Smooth muscle cell (in vitro differentiated cells): Measurements from ENCODE around the gene TAS2R30. TPM values are rescaled to one million over a fixed set of nuclear protein-coding genes. Genes with fewer than 3 reads are reported as not detected.

Experiments used
- DNase-seq: peaks from one replicate; lab custom pipeline; 2025; ENCODE audit not compliant: unreplicated experiment; lab: John Stamatoyannopoulos, UW
- H2AFZ ChIP-seq: fragments of 200-600 bp; sonication (generic); 2 replicates; pipeline ENCODE4 v1.6.0; 2016; ENCODE audit warnings: antibody characterized with exemption, low read depth, mild to moderate bottlenecking
- H3F3A ChIP-seq: fragments of 200-600 bp; sonication (generic); 2 replicates; pipeline ENCODE4 v1.6.0; 2017; ENCODE audit warnings: antibody characterized with exemption, low read depth
- H3K27ac ChIP-seq: fragments of 200-600 bp; sonication (generic); 2 replicates; pipeline ENCODE4 v1.5.1; 2016; ENCODE audit warnings: low read depth, mild to moderate bottlenecking
- H3K27me3 ChIP-seq: fragments of 200-600 bp; sonication (generic); 2 replicates; pipeline ENCODE4 v1.6.1; 2016; ENCODE audit warnings: low read depth, mild to moderate bottlenecking
- H3K36me3 ChIP-seq: fragments of 200-600 bp; sonication (generic); 2 replicates; pipeline ENCODE4 v1.5.1; 2016; ENCODE audit warnings: low read depth
- H3K4me1 ChIP-seq: fragments of 200-600 bp; sonication (generic); 2 replicates; pipeline ENCODE4 v1.5.1; 2016; ENCODE audit warnings: low read depth
- H3K4me2 ChIP-seq: fragments of 200-600 bp; sonication (generic); 2 replicates; pipeline ENCODE4 v1.6.0; 2016; ENCODE audit warnings: mild to moderate bottlenecking
- H3K4me3 ChIP-seq: fragments of 200-600 bp; sonication (generic); 2 replicates; pipeline ENCODE4 v1.5.1; 2016; ENCODE audit warnings: mild to moderate bottlenecking
- H3K79me2 ChIP-seq: fragments of 200-600 bp; sonication (generic); 2 replicates; pipeline ENCODE4 v1.6.0; 2016; ENCODE audit warnings: low read depth, mild to moderate bottlenecking
- H3K9ac ChIP-seq: fragments of 200-600 bp; sonication (generic); 2 replicates; pipeline ENCODE4 v1.6.0; 2016; ENCODE audit warnings: low read depth
- H3K9me3 ChIP-seq: fragments of 200-600 bp; sonication (generic); replicated peaks from 2 replicates; pipeline ENCODE4 v1.5.1; 2016; ENCODE audit warnings: low read depth
- H4K20me1 ChIP-seq: fragments of 200-600 bp; sonication (generic); 2 replicates; pipeline ENCODE4 v1.6.0; 2016; ENCODE audit warnings: low read depth
- WGBS: methylation state at CpG from one replicate; pipeline ENCODE4 v1.1.7; 2016; ENCODE audit warnings: low lambda C conversion rate; 5-methylcytosine and 5-hydroxymethylcytosine counted together
- polyA plus RNA-seq: library from polyadenylated mRNA; unstranded; fragments of >200 nt; fragmentation: Nextera tagmentation; extraction: Ambion mirVana; gene quantifications from 2 replicates; pipeline ENCODE4 v1.2.1, GENCODE V29; 2016
- total RNA-seq: library from RNA; depleted of rRNA; stranded (reverse); fragments of >200 nt; gene quantifications from 2 replicates; pipeline ENCODE4 v1.2.3, GENCODE V29; 2014
- TF ChIP-seq, protein P1 (sequence below): fragments of 200-600 bp; sonication (generic); IDR thresholded peaks from 2 replicates; pipeline ENCODE4 v1.5.1; 2017; ENCODE audit warnings: borderline replicate concordance, mild to moderate bottlenecking, antibody characterized with exemption; ENCODE audit not compliant: insufficient read depth, poor library complexity, severe bottlenecking

Gene TAS2R30
- total and polyA plus RNA-seq, 2 experiments from 2014 or later = 2.2 TPM; not detected in 1

DNA sequence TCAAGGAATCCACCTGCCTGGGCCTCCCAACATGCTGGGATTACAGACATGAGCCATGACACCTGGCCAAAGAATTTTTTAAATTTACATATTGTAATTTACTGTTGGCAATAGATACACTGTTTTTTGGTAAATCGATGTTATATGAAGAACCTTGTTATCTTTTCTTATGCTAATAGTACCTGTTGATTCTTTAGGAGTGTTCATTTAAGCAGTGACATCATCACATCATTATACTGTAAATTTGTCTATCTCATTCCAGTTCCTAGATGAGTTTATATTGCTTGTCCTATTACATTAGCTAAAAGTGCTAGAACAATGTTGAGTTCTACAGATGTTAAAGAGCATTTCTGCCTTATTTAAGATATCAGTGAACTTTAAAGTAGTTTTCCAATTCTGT lies 13.0 kb upstream of the TAS2R30 start:
- no peaks in the 10 kb centered on the region for H3K4me1 ChIP-seq
- DNase-seq = no peak
- no peaks in the 10 kb centered on the region for H3K36me3 ChIP-seq
- H3K27ac ChIP-seq = no peak overlapping the region
- no peaks in the 10 kb centered on the region for H3K9me3 ChIP-seq
- H3K79me2 ChIP-seq = peaks cover 65% of the 10 kb centered on the region
- H3K9ac ChIP-seq = no peak overlapping the region
- TF ChIP-seq, protein P1, sequence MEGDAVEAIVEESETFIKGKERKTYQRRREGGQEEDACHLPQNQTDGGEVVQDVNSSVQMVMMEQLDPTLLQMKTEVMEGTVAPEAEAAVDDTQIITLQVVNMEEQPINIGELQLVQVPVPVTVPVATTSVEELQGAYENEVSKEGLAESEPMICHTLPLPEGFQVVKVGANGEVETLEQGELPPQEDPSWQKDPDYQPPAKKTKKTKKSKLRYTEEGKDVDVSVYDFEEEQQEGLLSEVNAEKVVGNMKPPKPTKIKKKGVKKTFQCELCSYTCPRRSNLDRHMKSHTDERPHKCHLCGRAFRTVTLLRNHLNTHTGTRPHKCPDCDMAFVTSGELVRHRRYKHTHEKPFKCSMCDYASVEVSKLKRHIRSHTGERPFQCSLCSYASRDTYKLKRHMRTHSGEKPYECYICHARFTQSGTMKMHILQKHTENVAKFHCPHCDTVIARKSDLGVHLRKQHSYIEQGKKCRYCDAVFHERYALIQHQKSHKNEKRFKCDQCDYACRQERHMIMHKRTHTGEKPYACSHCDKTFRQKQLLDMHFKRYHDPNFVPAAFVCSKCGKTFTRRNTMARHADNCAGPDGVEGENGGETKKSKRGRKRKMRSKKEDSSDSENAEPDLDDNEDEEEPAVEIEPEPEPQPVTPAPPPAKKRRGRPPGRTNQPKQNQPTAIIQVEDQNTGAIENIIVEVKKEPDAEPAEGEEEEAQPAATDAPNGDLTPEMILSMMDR = no peak
- H3K27me3 ChIP-seq = no peaks in the 10 kb centered on the region
- H3K4me2 ChIP-seq = no peak overlapping the region
- H3K4me3 ChIP-seq = no peak overlapping the region
- peaks cover 7% of the 10 kb centered on the region for H4K20me1 ChIP-seq
- H2AFZ ChIP-seq = no peak overlapping the region
- 100% methylated on average over 1 of the region's 1 CpG for WGBS
- no peaks in the 10 kb centered on the region for H3F3A ChIP-seq

DNA sequence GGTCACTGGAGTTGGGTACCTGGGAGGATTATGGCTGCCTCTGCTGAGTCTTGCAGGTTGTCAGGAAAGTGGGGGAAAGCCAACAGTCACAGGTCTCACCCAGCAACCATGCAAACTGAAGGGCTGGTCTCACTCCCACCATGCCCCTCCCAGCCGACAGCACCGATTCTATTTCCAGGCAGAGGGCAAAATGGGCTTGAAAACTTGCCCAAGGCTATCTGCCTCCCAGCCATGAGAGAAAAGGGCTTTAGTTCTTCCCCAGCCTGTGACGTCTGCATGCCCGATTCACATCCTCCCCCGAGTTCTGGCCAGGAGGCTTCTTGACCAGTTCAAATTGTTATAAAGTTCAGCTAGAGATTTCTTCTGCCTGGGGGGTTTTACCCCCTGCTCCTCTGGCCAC lies 9.9 kb upstream of the TAS2R30 start:
- Histone ChIP-seq H3K9ac (no peak overlapping the region), H3K4me3 (no peak overlapping the region), H3K9me3 (no peaks in the 10 kb centered on the region), H3K27me3 (no peaks in the 10 kb centered on the region), H2AFZ (no peak overlapping the region), H3K27ac (no peak overlapping the region), H4K20me1 (peaks cover 16% of the 10 kb centered on the region), H3K36me3 (no peaks in the 10 kb centered on the region), H3F3A (no peaks in the 10 kb centered on the region), H3K4me2 (no peak overlapping the region), H3K79me2 (peaks cover 75% of the 10 kb centered on the region), H3K4me1 (no peaks in the 10 kb centered on the region)
- TF ChIP-seq, protein P1 = no peak
- no peak for DNase-seq
- WGBS = 91% methylated on average over 5 of the region's 5 CpGs

DNA sequence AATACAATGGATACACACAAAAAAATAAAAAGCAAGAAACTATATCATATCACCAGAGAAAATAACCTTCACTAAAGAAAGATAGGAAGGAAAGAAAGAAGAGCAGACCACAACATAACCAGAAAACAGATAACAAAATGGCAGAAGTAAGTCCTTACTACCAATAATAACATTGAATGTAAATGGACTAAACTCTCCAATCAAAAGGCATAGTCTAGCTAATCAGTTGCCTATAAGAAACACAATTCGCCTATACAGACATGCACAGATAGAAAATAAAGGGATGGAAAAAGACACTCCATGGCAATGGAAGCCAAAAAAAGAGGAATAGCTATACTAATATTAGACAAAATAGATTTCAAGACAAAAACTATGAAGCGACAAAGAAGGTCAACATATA lies 8.9 kb upstream of the TAS2R30 start:
- Histone ChIP-seq H3K4me1 (no peaks in the 10 kb centered on the region), H4K20me1 (peaks cover 17% of the 10 kb centered on the region), H3K79me2 (peaks cover 84% of the 10 kb centered on the region), H3K4me3 (no peak overlapping the region), H3K4me2 (no peak overlapping the region), H3K36me3 (no peaks in the 10 kb centered on the region), H2AFZ (no peak overlapping the region), H3K27me3 (no peaks in the 10 kb centered on the region), H3F3A (no peaks in the 10 kb centered on the region), H3K9ac (no peak overlapping the region), H3K9me3 (no peaks in the 10 kb centered on the region), H3K27ac (no peak overlapping the region)
- WGBS = 78% methylated on average over 2 of the region's 2 CpGs
- TF ChIP-seq, protein P1 = no peak
- no peak for DNase-seq

DNA sequence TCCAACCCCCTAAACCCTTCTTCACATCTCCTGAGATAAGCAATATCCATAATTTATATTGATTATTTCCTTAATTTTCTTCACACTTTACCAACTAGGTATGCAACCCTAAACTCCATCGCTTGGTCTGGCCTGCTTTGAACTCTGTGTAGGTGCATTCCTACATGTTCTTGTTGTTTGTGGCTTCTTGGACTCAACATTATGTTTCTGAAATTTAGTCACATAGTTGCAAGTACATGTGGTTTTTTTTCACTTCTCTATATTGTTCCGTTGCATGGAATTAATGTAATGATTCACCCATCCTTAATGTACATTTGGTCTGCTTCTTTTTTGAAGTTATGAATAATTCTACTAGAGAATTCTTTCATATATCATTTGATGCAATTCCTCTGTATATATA lies 1.6 kb upstream of the TAS2R30 start:
- TF ChIP-seq, protein P1 = no peak
- no peaks in the 10 kb centered on the region for H3F3A ChIP-seq
- H3K27me3 ChIP-seq = no peaks in the 10 kb centered on the region
- peaks cover 93% of the 10 kb centered on the region for H3K79me2 ChIP-seq
- H3K9ac ChIP-seq = no peak overlapping the region
- no peak overlapping the region for H3K27ac ChIP-seq
- no peak overlapping the region for H3K4me3 ChIP-seq
- DNase-seq = no peak
- no peaks in the 10 kb centered on the region for H3K4me1 ChIP-seq
- H3K9me3 ChIP-seq = no peaks in the 10 kb centered on the region
- WGBS = 79% methylated on average over 2 of the region's 2 CpGs
- peaks cover 63% of the 10 kb centered on the region for H4K20me1 ChIP-seq
- H2AFZ ChIP-seq = no peak overlapping the region
- H3K4me2 ChIP-seq = no peak overlapping the region
- H3K36me3 ChIP-seq = no peaks in the 10 kb centered on the region
